Jurkat, Clone E6-1 (cell line): ENCODE measurements around the gene BATF2.
"Not testable (repeated sequence)": the region's sequence is repeated elsewhere in the genome, so short reads cannot be mapped to it uniquely, and the experiment has no call there.

Experiments used
- DNase-seq: peaks from one replicate; pipeline ENCODE4 v3.0.0-alpha.2; 2011; ENCODE audit warnings: low read depth, low spot score
- H3K4me3 ChIP-seq: 2 replicates; pipeline ENCODE4 v1.5.1; 2011; ENCODE audit warnings: mild to moderate bottlenecking, low read length, control low read depth, moderate library complexity

Gene BATF2

GRCh38 chr11:65014726-65015227, 18.0 kb upstream of the BATF2 start:
- no peak for DNase-seq
- H3K4me3 ChIP-seq = peak overlapping the region; percentile 81

GRCh38 chr11:65013888-65014725, 17.3 kb upstream of the BATF2 start, which contains the start of gene ARL2:
TSS of gene ARL2 (plus strand) at chr11:65014160. CDS start at chr11:65014208, 48 bp downstream.
- peak; percentile 94 for DNase-seq

GRCh38 chr11:65013130-65013887, 16.5 kb upstream of the BATF2 start:
- peak overlapping the region; percentile 81 for H3K4me3 ChIP-seq
- DNase-seq = peak; percentile 85

More at GRCh38 chr11:65013888-65014725, 17.3 kb upstream of the BATF2 start, which contains the start of gene ARL2:
- peak within 1 kb of the TSS; percentile 81 for H3K4me3 ChIP-seq

- DNase-seq = no peak
Measured at GRCh38 chr11:65008873-65009272, 12.1 kb upstream of the BATF2 start.

GRCh38 chr11:65008016-65008415, 11.2 kb upstream of the BATF2 start:
- H3K4me3 ChIP-seq = no peak overlapping the region

More at GRCh38 chr11:65008873-65009272, 12.1 kb upstream of the BATF2 start:
- no peak overlapping the region for H3K4me3 ChIP-seq

GRCh38 chr11:65003968-65004367, 7.2 kb upstream of the BATF2 start:
- H3K4me3 ChIP-seq, DNase-seq: not testable (repeated sequence)

More at GRCh38 chr11:65008016-65008415, 11.2 kb upstream of the BATF2 start:
- DNase-seq = no peak

- DNase-seq = no peak
- H3K4me3 ChIP-seq = no peak overlapping the region
Measured at GRCh38 chr11:65003282-65003681, 6.5 kb upstream of the BATF2 start.

GRCh38 chr11:65002706-65003105, 5.9 kb upstream of the BATF2 start:
- DNase-seq = no peak
- H3K4me3 ChIP-seq = no peak overlapping the region

GRCh38 chr11:64999478-64999877, 2.7 kb upstream of the BATF2 start:
- DNase-seq = no peak
- no peak overlapping the region for H3K4me3 ChIP-seq

GRCh38 chr11:64998690-64999431, 2.1 kb upstream of the BATF2 start:
- no peak for DNase-seq
- H3K4me3 ChIP-seq = no peak overlapping the region

GRCh38 chr11:64998141-64998540, 1.4 kb upstream of the BATF2 start:
- DNase-seq = no peak
- no peak overlapping the region for H3K4me3 ChIP-seq

- H3K4me3 ChIP-seq = no peak overlapping the region
- DNase-seq = no peak
Measured at GRCh38 chr11:64996327-64996709, 453 bp downstream of the BATF2 start.

GRCh38 chr11:64994318-64994717, 2.5 kb downstream of the BATF2 start:
- H3K4me3 ChIP-seq = no peak overlapping the region
- no peak for DNase-seq

GRCh38 chr11:64990222-64990923, 6.4 kb downstream of the BATF2 start:
- no peak overlapping the region for H3K4me3 ChIP-seq
- no peak for DNase-seq

GRCh38 chr11:64989416-64989815, 7.4 kb downstream of the BATF2 start:
- no peak for DNase-seq
- H3K4me3 ChIP-seq = no peak overlapping the region

GRCh38 chr11:64987998-64988854, 8.5 kb downstream of the BATF2 start:
- no peak for DNase-seq

GRCh38 chr11:64983339-64983738, 13.4 kb downstream of the BATF2 start:
- not testable (repeated sequence) for DNase-seq, H3K4me3 ChIP-seq

More at GRCh38 chr11:64987998-64988854, 8.5 kb downstream of the BATF2 start:
- no peak overlapping the region for H3K4me3 ChIP-seq

- no peak for DNase-seq
- H3K4me3 ChIP-seq = no peak overlapping the region
Measured at GRCh38 chr11:64976651-64977050, 20.1 kb downstream of the BATF2 start.
